Raji (cell line): Measurements from ENCODE around the gene ARID1B.

Experiments
- POLR2A ChIP-seq: IDR thresholded peaks from 2 replicates; pipeline ENCODE4 v1.6.1; 2011; ENCODE audit warnings: low read depth, low read length, control low read depth; ENCODE audit not compliant: insufficient read depth

ARID1B gene

GRCh38 chr6:156925718-156926607 lies 148.8 kb downstream of the ARID1B start:
- no peak for TF ChIP-seq POLR2A

DNA sequence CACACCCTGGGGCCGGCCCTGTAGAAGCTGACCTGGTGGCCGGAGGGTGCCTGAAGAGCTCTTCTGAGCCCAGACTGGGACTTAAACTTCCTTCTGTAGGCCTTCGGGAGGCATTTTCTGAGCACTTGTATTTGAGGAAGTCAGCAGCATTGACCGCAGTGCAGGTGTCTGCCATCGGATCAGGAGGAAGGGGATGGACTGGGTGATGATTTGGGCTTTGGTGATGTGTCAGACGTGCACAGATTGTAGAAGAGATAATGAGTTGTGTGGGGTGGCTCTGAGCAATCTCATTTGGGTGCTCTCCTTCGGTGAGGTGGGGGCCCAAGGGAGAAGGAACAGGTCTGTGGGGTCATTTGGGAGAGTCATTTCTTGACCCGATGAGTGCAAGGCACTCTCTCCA lies 150.9 kb downstream of the ARID1B start:
- no peak for TF ChIP-seq POLR2A

DNA sequence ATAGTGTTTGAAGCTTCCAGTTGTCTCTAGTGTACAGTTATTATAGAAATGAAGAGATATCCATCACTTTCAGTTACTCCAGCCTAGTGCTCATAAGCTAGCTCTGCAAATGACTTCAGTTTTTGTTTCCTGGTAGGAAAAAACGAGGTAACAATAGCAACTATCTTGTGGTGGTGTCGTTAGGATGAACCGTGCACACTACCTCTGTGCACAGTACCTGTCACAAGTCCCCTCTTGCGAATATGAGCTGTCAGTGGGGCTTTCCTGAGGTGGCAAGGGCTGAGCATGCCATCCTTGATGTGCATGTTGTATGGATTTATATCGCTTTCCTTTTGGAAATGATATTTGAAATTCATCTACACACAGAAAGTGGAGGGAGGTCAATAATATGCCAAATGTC lies 151.8 kb downstream of the ARID1B start:
- no peak for TF ChIP-seq POLR2A

DNA sequence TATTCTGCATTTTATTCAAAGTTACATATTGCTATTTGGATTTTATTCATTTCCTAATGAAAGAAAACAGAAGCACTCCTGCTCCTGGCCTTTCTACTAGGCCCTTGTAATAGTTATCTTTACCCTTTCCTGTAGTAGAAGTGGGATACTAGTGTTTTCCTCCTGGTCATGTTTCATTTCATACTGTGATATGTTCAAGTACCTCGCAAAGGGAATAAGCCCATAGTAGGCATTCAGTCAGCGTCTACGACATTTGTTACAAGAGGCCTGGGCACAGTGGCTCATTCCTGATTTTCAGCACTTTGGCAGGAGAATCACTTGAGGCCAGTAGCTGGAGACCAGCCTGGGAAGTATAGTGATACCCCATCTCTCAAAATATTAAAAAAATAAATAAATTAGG lies 154.1 kb downstream of the ARID1B start:
- TF ChIP-seq POLR2A, result no peak

- TF ChIP-seq POLR2A, result no peak
Measured at GRCh38 chr6:156933201-156934068, 156.3 kb downstream of the ARID1B start.

GRCh38 chr6:156934069-156934460 lies 156.9 kb downstream of the ARID1B start:
- TF ChIP-seq POLR2A, result no peak

DNA sequence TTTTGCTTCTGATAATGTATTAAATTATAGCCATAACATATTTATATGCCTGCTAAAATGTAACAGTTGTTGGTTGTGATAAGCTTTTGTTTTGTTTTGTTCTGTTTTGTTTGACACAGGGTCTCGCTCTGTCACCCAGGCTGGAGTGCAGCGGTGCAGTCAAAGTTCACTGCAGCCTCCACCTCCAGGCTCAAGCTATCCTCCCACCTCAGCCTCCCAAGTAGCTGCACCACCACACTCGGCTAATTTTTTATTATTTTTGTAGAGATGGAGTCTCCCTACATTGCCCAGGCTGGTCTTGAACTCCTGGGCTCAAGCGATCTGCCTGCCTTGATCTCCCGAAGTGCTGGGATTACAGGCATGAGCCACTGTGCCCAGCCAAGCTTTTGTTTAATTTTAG lies 157.8 kb downstream of the ARID1B start:
- no peak for TF ChIP-seq POLR2A

GRCh38 chr6:156938143-156938542 lies 161.0 kb downstream of the ARID1B start:
- no peak for TF ChIP-seq POLR2A

- TF ChIP-seq POLR2A, result no peak
Measured at GRCh38 chr6:156940221-156940620, 163.0 kb downstream of the ARID1B start.

GRCh38 chr6:156942266-156942665 lies 165.1 kb downstream of the ARID1B start:
- no peak for TF ChIP-seq POLR2A

- no peak for TF ChIP-seq POLR2A
Measured at GRCh38 chr6:156943166-156943565, 166.0 kb downstream of the ARID1B start.

DNA sequence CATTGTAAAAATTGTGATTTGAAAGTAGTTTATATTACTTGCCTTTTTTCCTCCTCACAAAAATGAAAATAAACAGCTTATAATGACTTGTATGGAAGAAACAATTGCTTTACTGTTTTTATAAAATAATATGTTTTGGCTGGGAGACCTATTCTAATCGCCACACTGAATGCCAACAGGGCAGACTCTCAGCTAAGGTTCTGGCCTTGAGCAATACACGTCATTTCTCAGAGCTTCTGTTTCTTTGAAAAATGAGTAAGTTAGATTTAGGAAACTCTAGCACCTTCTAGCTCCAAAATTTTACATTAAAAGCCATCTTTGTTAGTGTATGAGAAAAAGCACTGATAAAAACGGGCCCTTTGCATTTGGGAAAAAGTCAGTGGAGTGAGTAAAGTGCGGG lies 166.6 kb downstream of the ARID1B start:
- no peak for TF ChIP-seq POLR2A

GRCh38 chr6:156944412-156944811 lies 167.2 kb downstream of the ARID1B start:
- no peak for TF ChIP-seq POLR2A

DNA sequence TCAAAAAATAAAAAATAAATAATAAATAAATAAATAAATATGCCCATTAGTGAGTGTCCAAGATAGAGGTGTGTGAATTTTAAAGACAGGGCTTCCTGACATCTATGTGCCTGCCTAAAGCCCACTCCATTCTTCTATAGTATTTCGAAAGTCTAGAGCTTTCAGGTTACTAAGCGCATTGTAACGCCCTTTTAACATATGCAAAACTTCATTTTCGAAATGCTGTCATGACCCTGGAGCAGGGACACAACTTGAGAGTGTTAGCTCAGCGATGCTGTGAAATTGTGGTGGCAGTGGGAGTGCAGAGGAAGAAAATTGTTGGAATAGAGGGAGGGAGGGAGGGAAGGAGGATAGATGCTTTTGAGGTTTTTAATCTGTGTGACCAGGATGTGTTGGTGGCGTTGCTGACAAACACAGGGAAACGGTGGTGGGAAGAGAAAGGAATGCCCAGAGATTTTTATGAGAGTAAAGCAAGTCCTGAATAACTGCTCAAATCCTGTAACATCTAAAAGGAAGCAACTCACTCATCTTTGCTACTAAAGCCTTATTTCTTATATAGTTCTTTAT lies 169.3 kb downstream of the ARID1B start:
- no peak for TF ChIP-seq POLR2A

DNA sequence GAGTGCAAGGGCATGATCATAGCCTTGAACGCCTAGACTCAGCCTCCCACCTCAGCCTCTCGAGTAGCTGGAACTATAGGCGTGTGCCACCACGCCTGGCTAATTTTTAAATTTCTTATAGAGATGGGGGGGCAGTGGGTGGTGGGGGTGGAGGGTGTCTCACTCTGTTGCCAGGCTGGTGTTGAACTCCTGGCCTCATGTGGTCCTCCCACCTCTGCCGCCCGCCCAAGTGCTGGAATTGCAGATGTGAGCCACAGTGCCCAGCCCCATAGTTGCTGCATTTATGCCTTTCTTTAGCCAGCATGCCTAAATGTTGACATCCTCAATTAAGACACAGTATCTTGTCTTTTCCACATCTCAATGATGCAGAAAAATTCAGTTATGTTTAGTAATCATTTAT lies 171.1 kb downstream of the ARID1B start:
- no peak for TF ChIP-seq POLR2A

GRCh38 chr6:156948807-156949206 lies 171.6 kb downstream of the ARID1B start:
- no peak for TF ChIP-seq POLR2A
